ENCODE data around the gene DGCR8.
"Not testable (repeated sequence)": the region's sequence is repeated elsewhere in the genome, so short reads cannot be mapped to it uniquely, and the experiment has no call there.

DGCR8 gene

DNA sequence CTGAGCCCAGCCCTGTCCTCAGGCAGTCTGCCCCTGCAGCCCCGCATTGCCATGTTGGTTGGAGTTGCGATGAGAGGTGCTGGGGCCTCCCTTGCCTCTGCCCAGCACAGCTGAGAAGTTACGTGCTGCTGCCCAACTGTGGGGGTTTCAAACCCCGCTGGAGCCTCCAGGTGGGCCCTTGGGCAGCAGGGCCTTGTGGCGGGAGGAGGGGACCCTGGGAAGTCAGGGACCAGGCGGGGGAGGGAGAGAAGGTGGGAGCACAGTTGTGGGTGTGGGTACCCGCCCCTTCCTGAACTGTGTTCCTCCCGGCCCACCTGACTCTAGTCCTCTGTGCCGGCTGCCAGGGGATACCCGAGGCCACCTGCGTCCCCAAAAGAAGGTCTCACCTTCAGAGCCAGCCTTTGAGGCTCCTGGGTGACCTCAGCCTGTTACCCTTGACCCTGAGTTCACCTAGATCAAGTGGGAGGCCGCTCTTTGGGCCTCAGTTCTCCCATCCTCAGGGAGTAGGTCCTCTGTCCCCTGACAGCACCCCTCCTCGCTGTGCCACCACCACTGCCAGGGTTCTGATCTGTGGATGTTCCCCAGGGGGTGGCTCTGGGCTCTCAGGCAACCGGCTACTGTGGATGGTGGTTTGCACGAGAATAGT, 78.5 kb downstream of the DGCR8 start:
- H3K4me3 ChIP-seq (ENCODE audit: low read depth, low read length): no peak overlapping the region
- TF ChIP-seq, protein P1, sequence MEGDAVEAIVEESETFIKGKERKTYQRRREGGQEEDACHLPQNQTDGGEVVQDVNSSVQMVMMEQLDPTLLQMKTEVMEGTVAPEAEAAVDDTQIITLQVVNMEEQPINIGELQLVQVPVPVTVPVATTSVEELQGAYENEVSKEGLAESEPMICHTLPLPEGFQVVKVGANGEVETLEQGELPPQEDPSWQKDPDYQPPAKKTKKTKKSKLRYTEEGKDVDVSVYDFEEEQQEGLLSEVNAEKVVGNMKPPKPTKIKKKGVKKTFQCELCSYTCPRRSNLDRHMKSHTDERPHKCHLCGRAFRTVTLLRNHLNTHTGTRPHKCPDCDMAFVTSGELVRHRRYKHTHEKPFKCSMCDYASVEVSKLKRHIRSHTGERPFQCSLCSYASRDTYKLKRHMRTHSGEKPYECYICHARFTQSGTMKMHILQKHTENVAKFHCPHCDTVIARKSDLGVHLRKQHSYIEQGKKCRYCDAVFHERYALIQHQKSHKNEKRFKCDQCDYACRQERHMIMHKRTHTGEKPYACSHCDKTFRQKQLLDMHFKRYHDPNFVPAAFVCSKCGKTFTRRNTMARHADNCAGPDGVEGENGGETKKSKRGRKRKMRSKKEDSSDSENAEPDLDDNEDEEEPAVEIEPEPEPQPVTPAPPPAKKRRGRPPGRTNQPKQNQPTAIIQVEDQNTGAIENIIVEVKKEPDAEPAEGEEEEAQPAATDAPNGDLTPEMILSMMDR (IDR thresholded peaks at IDR 0.05; ENCODE audit: borderline replicate concordance, insufficient read depth, low read depth, low read length): no peak

DNA sequence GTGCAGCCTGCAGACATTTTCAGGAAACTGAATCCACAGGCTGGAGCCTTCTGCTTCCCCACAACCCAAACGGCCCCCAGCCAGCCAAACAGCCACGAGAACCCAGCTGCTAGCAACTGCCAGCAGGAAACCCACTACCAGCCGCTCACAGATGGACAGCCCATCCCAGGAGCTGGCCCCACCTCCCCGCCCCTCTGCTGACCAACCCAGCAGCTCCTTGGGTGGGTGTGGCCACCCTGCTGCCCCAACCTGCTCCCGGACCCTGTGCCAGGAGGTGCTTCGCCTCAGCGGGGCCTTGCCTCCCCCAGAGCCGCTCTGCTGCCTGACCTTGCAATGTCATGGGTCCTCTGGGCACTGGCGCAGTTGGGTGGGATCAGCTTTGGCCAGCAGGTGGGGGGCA, 79.0 kb downstream of the DGCR8 start:
- H3K4me3 ChIP-seq (ENCODE audit: low read depth, low read length): no peak overlapping the region
- TF ChIP-seq, protein P1 (IDR thresholded peaks at IDR 0.05; ENCODE audit: borderline replicate concordance, insufficient read depth, low read depth, low read length): no peak

DNA sequence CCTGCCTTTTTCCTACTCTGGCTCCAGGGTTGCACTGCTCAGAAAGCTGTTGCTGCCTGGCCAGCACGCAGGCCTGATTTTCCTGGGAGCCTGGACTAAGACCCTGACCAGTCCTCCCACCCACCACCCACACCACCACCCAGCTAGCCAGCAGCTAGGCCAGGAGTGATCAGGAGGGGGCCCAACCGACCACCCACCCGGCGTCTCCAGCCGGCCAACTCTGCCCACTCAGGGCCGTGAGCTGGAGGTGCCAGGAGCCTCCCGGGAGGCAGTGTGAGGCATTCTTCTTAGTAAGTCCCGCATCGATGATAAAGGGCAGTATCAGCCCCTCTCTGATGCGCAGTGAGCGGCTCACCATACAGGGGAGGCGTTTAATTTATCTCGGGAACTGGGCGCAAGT, 79.5 kb downstream of the DGCR8 start:
- not testable (repeated sequence) for H3K4me3 ChIP-seq (ENCODE audit: low read depth, low read length)

DNA sequence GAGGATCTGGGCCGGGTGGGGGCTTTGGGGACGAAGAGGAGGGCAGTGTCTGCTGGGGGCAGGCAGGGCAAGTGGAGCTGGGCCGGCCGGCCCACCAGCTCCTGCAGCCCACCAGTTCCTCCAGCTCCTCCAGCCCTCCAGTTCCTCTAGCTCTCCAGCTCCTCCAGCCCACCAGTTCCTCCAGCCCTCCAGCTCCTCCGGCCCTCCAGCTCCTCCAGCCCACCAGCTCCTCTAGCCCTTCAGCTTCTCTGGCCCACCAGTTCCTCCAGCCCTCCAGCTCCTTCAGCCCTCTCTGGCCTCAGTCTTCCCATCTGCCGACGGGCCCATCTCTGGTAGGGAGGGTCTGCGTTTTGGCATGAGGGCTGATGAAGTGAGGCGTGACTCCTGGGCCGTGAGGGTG, 80.0 kb downstream of the DGCR8 start:
- TF ChIP-seq, protein P1 (IDR thresholded peaks at IDR 0.05; ENCODE audit: borderline replicate concordance, insufficient read depth, low read depth, low read length): no peak
- H3K4me3 ChIP-seq (ENCODE audit: low read depth, low read length): no peak overlapping the region

Data from GM12875 (cell line).